SK-N-SH (cell line): ENCODE results near the gene BRS3. TPM values are rescaled to one million over a fixed set of nuclear protein-coding genes. Genes with fewer than 3 reads are reported as not detected.

Source experiments
- CTCF ChIA-PET: fragments of 300-600, 350-600 bp; formaldehyde crosslinking; extraction: SDS; loops from one replicate; lab custom pipeline; 2021; lab: Yijun Ruan, JAX
- POLR2A ChIA-PET: fragments of 350-600 bp; sonication (Branson Sonifier 250); formaldehyde crosslinking; extraction: SDS; loops from one replicate; lab custom pipeline; 2020; ENCODE audit warnings: antibody characterized with exemption, inconsistent platforms; lab: Yijun Ruan, JAX
- DNase-seq: peaks from one replicate; pipeline ENCODE4 v3.0.0; 2012
- H2AFZ ChIP-seq: fragments of 200-600 bp; sonication (generic); 2 replicates; pipeline ENCODE4 v1.8.1; 2016; ENCODE audit warnings: antibody characterized with exemption, mild to moderate bottlenecking, low read depth
- H3F3A ChIP-seq: fragments of 200-600 bp; sonication (generic); replicated peaks from 2 replicates; pipeline ENCODE3; 2016; ENCODE audit warnings: antibody characterized with exemption, mild to moderate bottlenecking; ENCODE audit not compliant: insufficient read depth
- H3K27ac ChIP-seq, 2 experiments: fragments of 200-500 bp in 1 of 2; fragments of 200-600 bp in 1 of 2; sonication (Bioruptor generic) in 1 of 2; sonication (generic), shearing (Covaris generic) in 1 of 2; 2 replicates each; pipeline versions ENCODE4 v1.5.1 to v1.6.1; 2014 to 2016; ENCODE audit warnings: low read depth in 2 of 2, inconsistent platforms in 1 of 2, low read length in 1 of 2, mild to moderate bottlenecking in 1 of 2, mixed read lengths in 1 of 2
- H3K27me3 ChIP-seq: fragments of 200-600 bp; sonication (generic), shearing (Covaris generic); 2 replicates; pipeline ENCODE4 v1.6.1; 2016; ENCODE audit warnings: mixed run types; ENCODE audit not compliant: insufficient read depth
- H3K36me3 ChIP-seq, 2 experiments: fragments of 200-500 bp in 1 of 2; fragments of 200-600 bp in 1 of 2; sonication (Bioruptor generic) in 1 of 2; sonication (generic) in 1 of 2; replicated peaks in 1 of 2; 2 replicates each; pipeline versions ENCODE3 to v1.5.1; 2014 to 2016; ENCODE audit warnings: low read length in 1 of 2, mild to moderate bottlenecking in 1 of 2; ENCODE audit not compliant: insufficient read depth in 2 of 2, control insufficient read depth in 1 of 2
- H3K4me1 ChIP-seq, 2 experiments: fragments of 200-500 bp in 1 of 2; fragments of 200-600 bp in 1 of 2; sonication (Bioruptor generic) in 1 of 2; sonication (generic), shearing (Covaris generic) in 1 of 2; 2 replicates each; pipeline versions ENCODE4 v1.5.1 to v1.6.1; 2014 to 2016; ENCODE audit warnings: low read depth in 1 of 2, low read length in 1 of 2, mixed run types in 1 of 2; ENCODE audit not compliant: insufficient read depth in 2 of 2, control insufficient read depth in 1 of 2
- H3K4me2 ChIP-seq: fragments of 200-600 bp; sonication (generic), shearing (Covaris generic); 2 replicates; pipeline ENCODE4 v1.6.1; 2017; ENCODE audit warnings: mixed run types
- H3K4me3 ChIP-seq, 2 experiments: fragments of 200-500 bp in 1 of 2; fragments of 200-600 bp in 1 of 2; sonication (Bioruptor generic) in 1 of 2; sonication (generic), shearing (Covaris generic) in 1 of 2; 2 replicates each; pipeline versions ENCODE4 v1.5.1 to v1.8.1; 2014 to 2016; ENCODE audit warnings: low read depth in 2 of 2, inconsistent platforms in 1 of 2, low read length in 1 of 2, mild to moderate bottlenecking in 1 of 2, mixed read lengths in 1 of 2, moderate library complexity in 1 of 2
- H3K79me2 ChIP-seq: fragments of 200-600 bp; sonication (generic); 2 replicates; pipeline ENCODE4 v1.8.1; 2017; ENCODE audit warnings: mild to moderate bottlenecking; ENCODE audit not compliant: insufficient read depth
- H3K9ac ChIP-seq: fragments of 200-600 bp; sonication (generic); 2 replicates; pipeline ENCODE4 v1.6.1; 2017; ENCODE audit warnings: mixed run types
- H3K9me2 ChIP-seq: fragments of 200-600 bp; sonication (generic); 2 replicates; pipeline ENCODE4 v1.6.1; 2017; ENCODE audit warnings: mixed run types
- H3K9me3 ChIP-seq: fragments of 200-600 bp; sonication (generic); 2 replicates; pipeline ENCODE4 v1.6.1; 2017; ENCODE audit warnings: mixed run types, mild to moderate bottlenecking, moderate library complexity
- H4K20me1 ChIP-seq: fragments of 200-600 bp; sonication (generic); 2 replicates; pipeline ENCODE4 v1.6.1; 2017; ENCODE audit warnings: mild to moderate bottlenecking, mixed run types; ENCODE audit not compliant: insufficient read depth
- EP300 ChIP-seq, 2 experiments: IDR thresholded peaks; 2 replicates each; pipeline versions ENCODE4 v1.4.0 to v1.6.1; 2012; ENCODE audit warnings: borderline replicate concordance in 1 of 2, low read depth in 1 of 2, low read length in 1 of 2
- EZH2phosphoT487 ChIP-seq: fragments of 200-600 bp; sonication (generic); IDR thresholded peaks from 2 replicates; pipeline ENCODE4 v1.6.1; 2017; ENCODE audit warnings: low read depth, mixed run types, mild to moderate bottlenecking, antibody characterized with exemption, moderate library complexity, borderline replicate concordance
- FOXJ3 ChIP-seq: sonication (generic); formaldehyde crosslinking; IDR thresholded peaks from 2 replicates; pipeline ENCODE4 v1.5.1; 2020; ENCODE audit warnings: mild to moderate bottlenecking, missing genetic modification reagents
- GABPA ChIP-seq: IDR thresholded peaks from 2 replicates; pipeline ENCODE4 v1.4.0; 2012; ENCODE audit warnings: low read depth, mild to moderate bottlenecking
- POLR2AphosphoS5 ChIP-seq: IDR thresholded peaks from 2 replicates; pipeline ENCODE4 v1.6.1; 2012; ENCODE audit warnings: low read depth, low read length
- RCOR1 ChIP-seq: fragments of 150-350 bp; IDR thresholded peaks from 2 replicates; pipeline ENCODE4 v1.6.1; 2017; ENCODE audit warnings: antibody characterized with exemption, low read length
- SMC3 ChIP-seq: IDR thresholded peaks from 2 replicates; pipeline ENCODE4 v1.6.1; 2012; ENCODE audit warnings: low read depth, low read length, improper control_type of control experiment
- TCF12 ChIP-seq: IDR thresholded peaks from 2 replicates; pipeline ENCODE4 v1.4.0; 2012
- TEAD4 ChIP-seq: IDR thresholded peaks from 2 replicates; pipeline ENCODE4 v1.4.0; 2012; ENCODE audit warnings: mild to moderate bottlenecking, borderline replicate concordance; ENCODE audit not compliant: insufficient read depth
- YY1 ChIP-seq: IDR thresholded peaks from 2 replicates; pipeline ENCODE4 v1.4.0; 2012; ENCODE audit warnings: low read depth, mild to moderate bottlenecking
- WGBS: methylation state at CpG from one replicate; pipeline ENCODE4 v1.1.6; 2017; ENCODE audit warnings: low lambda C conversion rate; 5-methylcytosine and 5-hydroxymethylcytosine counted together
- polyA plus RNA-seq, 3 experiments: library from polyadenylated mRNA; depleted of rRNA; stranded (reverse); fragments of >200 nt; gene quantifications; 2 replicates each; pipeline ENCODE4 v1.2.3, GENCODE V29; 2012
- TF ChIP-seq, protein P1 (sequence below): fragments of 150-350 bp; IDR thresholded peaks from 2 replicates; pipeline ENCODE4 v1.6.1; 2017; ENCODE audit warnings: antibody characterized with exemption, low read length, low read depth, borderline replicate concordance
- TF ChIP-seq, protein P2 (sequence below): fragments of 150-350 bp; IDR thresholded peaks from 2 replicates; pipeline ENCODE4 v1.6.1; 2016; ENCODE audit warnings: mild to moderate bottlenecking, low read depth, low read length
- TF ChIP-seq, protein P3 (sequence below): fragments of 200-600 bp; sonication (generic); IDR thresholded peaks from 2 replicates; pipeline ENCODE4 v1.6.1; 2017; ENCODE audit warnings: antibody characterized with exemption, mild to moderate bottlenecking, moderate library complexity
- TF ChIP-seq, protein P4 (sequence below): IDR thresholded peaks from 2 replicates; pipeline ENCODE4 v1.4.0; 2012; ENCODE audit warnings: low read depth

Gene BRS3
- polyA plus RNA-seq, 1 of the 3 experiments (the other 2 are of a cell fraction): not detected

DNA sequence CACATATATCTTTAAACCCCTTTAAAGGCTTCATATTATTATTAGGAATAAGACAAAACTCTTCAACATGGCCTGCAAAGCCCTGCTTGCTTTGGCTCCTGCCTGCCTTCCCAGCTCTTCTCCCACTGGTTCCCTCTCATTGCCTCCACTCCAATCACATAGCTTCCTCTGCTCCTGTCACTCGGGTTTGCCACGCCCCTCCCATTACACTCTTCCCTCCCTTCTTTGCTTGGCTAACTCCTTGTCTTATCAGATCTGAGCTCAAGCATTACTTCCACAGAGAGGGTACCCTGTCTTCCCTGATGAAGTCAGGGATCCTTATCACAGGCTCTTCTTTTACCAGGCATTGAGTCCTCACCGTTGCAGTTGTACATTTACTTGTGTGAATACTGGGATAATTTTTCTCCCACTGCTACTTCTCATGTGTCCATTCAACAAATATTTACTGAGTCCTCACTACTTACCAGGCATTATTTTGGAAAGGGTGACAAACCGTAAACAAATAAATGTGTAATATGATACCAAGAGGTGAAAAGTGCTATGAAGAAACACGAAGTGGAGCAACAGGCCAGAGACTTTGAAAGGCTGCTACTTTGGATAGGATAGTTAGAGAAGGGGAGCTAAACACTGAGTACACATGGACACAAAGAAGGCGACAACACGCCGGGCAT, 41.0 kb downstream of the BRS3 start:
- Histone ChIP-seq H3K27ac (no peak overlapping the region), H3K9me3 (no peaks in the 10 kb centered on the region), H3K4me2 (no peak overlapping the region), H3F3A (peaks cover 4% of the 10 kb centered on the region), H3K4me1 (no peaks in the 10 kb centered on the region), H2AFZ (no peak overlapping the region), H3K36me3 (no peaks in the 10 kb centered on the region), H3K9me2 (no peaks in the 10 kb centered on the region), H3K9ac (no peak overlapping the region), H3K4me3 (no peak overlapping the region), H4K20me1 (no peaks in the 10 kb centered on the region), H3K79me2 (no peaks in the 10 kb centered on the region), H3K27me3 (no peaks in the 10 kb centered on the region)
- DNase-seq: no peak
- ChIA-PET POLR2A (no interaction called here), CTCF (no interaction called here)
- WGBS: 33% methylated on average over 8 of the region's 8 CpGs
- TF ChIP-seq, protein P1, sequence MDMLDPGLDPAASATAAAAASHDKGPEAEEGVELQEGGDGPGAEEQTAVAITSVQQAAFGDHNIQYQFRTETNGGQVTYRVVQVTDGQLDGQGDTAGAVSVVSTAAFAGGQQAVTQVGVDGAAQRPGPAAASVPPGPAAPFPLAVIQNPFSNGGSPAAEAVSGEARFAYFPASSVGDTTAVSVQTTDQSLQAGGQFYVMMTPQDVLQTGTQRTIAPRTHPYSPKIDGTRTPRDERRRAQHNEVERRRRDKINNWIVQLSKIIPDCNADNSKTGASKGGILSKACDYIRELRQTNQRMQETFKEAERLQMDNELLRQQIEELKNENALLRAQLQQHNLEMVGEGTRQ: no peak
- TF ChIP-seq RCOR1: no peak
- no peak for TF ChIP-seq TCF12
- TF ChIP-seq, protein P2, sequence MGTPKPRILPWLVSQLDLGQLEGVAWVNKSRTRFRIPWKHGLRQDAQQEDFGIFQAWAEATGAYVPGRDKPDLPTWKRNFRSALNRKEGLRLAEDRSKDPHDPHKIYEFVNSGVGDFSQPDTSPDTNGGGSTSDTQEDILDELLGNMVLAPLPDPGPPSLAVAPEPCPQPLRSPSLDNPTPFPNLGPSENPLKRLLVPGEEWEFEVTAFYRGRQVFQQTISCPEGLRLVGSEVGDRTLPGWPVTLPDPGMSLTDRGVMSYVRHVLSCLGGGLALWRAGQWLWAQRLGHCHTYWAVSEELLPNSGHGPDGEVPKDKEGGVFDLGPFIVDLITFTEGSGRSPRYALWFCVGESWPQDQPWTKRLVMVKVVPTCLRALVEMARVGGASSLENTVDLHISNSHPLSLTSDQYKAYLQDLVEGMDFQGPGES: no peak
- TF ChIP-seq, protein P3, sequence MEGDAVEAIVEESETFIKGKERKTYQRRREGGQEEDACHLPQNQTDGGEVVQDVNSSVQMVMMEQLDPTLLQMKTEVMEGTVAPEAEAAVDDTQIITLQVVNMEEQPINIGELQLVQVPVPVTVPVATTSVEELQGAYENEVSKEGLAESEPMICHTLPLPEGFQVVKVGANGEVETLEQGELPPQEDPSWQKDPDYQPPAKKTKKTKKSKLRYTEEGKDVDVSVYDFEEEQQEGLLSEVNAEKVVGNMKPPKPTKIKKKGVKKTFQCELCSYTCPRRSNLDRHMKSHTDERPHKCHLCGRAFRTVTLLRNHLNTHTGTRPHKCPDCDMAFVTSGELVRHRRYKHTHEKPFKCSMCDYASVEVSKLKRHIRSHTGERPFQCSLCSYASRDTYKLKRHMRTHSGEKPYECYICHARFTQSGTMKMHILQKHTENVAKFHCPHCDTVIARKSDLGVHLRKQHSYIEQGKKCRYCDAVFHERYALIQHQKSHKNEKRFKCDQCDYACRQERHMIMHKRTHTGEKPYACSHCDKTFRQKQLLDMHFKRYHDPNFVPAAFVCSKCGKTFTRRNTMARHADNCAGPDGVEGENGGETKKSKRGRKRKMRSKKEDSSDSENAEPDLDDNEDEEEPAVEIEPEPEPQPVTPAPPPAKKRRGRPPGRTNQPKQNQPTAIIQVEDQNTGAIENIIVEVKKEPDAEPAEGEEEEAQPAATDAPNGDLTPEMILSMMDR: no peak
- no peak for TF ChIP-seq FOXJ3 (CRISPR knock-in tag)
- TF ChIP-seq EP300 (IDR thresholded peaks at IDR 0.05; ENCODE audit: borderline replicate concordance in 1 of 2, low read depth in 1 of 2, low read length in 1 of 2): no peak
- no peak for TF ChIP-seq YY1
- TF ChIP-seq SMC3: no peak
- TF ChIP-seq, protein P4, sequence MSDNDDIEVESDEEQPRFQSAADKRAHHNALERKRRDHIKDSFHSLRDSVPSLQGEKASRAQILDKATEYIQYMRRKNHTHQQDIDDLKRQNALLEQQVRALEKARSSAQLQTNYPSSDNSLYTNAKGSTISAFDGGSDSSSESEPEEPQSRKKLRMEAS: no peak
- no peak for TF ChIP-seq GABPA
- TF ChIP-seq POLR2AphosphoS5: no peak
- no peak for TF ChIP-seq EZH2phosphoT487
- no peak for TF ChIP-seq TEAD4
